Erythroblast (primary cell): Measurements from ENCODE around the gene ECEL1.

ENCODE experiments used
- GATA1 ChIP-seq: IDR thresholded peaks from 2 replicates; pipeline ENCODE4 v1.6.1; 2011; ENCODE audit warnings: low read depth, mild to moderate bottlenecking, control low read depth, low read length, moderate library complexity
- POLR2A ChIP-seq: IDR thresholded peaks from 2 replicates; pipeline ENCODE4 v1.6.1; 2011; ENCODE audit warnings: mild to moderate bottlenecking, low read length

DNA sequence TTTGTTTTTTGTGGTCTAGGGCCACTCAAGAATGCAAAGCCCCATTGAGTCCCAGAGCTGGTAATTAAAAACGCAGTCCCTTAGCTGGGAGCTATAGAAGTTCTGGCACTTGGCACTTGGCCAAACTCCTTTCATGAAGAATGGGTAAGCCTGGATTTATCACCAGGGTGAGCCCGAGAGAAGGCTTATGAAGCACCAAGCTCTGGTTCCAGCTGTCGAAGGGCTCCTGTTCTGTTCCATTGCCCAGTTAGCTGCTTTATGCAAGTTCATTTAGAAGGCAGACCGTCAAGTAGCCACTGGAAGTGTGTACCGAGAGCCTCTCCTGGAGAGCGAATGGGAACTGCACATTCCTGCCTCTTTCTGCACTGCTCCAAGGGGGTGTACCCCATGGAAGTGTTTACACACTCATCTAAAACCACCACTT, 14.2 kb downstream of the ECEL1 start:
- no peak for TF ChIP-seq POLR2A
- TF ChIP-seq GATA1: no peak
